A673 (cell line): ENCODE results near the gene FOXB2.

Experiments
- EZH2 ChIP-seq: fragments of 200-600 bp; sonication (generic); IDR thresholded peaks from 2 replicates; pipeline ENCODE4 v1.6.1; 2017; ENCODE audit warnings: borderline replicate concordance, low read depth, mild to moderate bottlenecking, mixed read lengths, antibody characterized with exemption, low read length; ENCODE audit not compliant: poor library complexity, severe bottlenecking
- TF ChIP-seq, protein P1 (sequence below): fragments of 300-800, 200-600 bp; sonication (generic); conservative IDR thresholded peaks from 2 replicates; pipeline ENCODE4 v1.5.1; 2017; ENCODE audit warnings: low read depth, mild to moderate bottlenecking, antibody characterized with exemption, low read length, moderate library complexity, mixed read lengths

DNA sequence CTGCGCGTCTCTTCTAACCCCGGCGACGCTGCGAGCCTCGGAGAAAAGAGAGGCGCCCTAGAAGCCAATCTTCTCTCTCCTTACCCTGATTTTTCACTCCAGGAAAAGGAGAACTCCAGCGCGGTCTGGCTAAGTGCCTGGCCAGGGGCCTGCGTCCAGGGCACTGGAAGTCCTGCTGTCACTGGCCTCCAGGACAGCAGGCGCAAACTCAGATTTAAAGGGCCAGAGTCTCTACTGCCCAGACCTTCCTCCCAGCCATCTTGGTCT is 553 bp upstream of the FOXB2 start:
- TF ChIP-seq, protein P1, sequence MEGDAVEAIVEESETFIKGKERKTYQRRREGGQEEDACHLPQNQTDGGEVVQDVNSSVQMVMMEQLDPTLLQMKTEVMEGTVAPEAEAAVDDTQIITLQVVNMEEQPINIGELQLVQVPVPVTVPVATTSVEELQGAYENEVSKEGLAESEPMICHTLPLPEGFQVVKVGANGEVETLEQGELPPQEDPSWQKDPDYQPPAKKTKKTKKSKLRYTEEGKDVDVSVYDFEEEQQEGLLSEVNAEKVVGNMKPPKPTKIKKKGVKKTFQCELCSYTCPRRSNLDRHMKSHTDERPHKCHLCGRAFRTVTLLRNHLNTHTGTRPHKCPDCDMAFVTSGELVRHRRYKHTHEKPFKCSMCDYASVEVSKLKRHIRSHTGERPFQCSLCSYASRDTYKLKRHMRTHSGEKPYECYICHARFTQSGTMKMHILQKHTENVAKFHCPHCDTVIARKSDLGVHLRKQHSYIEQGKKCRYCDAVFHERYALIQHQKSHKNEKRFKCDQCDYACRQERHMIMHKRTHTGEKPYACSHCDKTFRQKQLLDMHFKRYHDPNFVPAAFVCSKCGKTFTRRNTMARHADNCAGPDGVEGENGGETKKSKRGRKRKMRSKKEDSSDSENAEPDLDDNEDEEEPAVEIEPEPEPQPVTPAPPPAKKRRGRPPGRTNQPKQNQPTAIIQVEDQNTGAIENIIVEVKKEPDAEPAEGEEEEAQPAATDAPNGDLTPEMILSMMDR, result no peak
- TF ChIP-seq EZH2, result peak; percentile 97
